Heart left ventricle (tissue), 13 donors: Measurements from ENCODE around the gene ABTB1.

Source experiments
- POLR2A ChIP-seq, 2 donors: fragments of 450-650 bp; IDR thresholded peaks; one replicate each; pipeline ENCODE4 v1.6.1; 2017; ENCODE audit warnings: antibody characterized with exemption in 2 of 2, mild to moderate bottlenecking in 2 of 2, moderate library complexity in 2 of 2
- TF ChIP-seq, protein P1 (sequence below), 12 donors: fragments of 200-600 bp; sonication (generic) in 4 of 12; IDR thresholded peaks; one replicate each; pipeline versions ENCODE4 v1.5.0 to v1.8.0; 2018 to 2022; ENCODE audit warnings: antibody characterized with exemption in 12 of 12, mild to moderate bottlenecking in 5 of 12
- donor health status: ischemic (EF 13 %, LVEDD 7.1; RV severe dilation, severe dysfunction).
- donor health status: DM: no; HTN: yes; CAD: no.
- donor health status: DM: no; HTN: no; CAD: no.
- donor health status: ischemic (EF 25% LVEDD 6.9; RV normal size, moderate dysfunction).
- donor health status: ischemic (EF 25% LVEDD 5.7; RV mildly dilated, moderate dysfunction).
- donor health status: ischemic (EF 35%, LVEDD 5.7; RV mildly dilated, moderate dysfunction).
- donor health status: nonischemic (EF 11% LVEDD 7.7; RV severe dilation, severe dysfunction).
- donor health status: DM: yes; HTN: yes; CAD: no.
- donor health status: PGD.
- donor health status: ischemic (EF 29% LVEDD 5.4; RV normal size, mild dysfunction).
- donor health status: nonischemic (EF 23%, LVEDD 6.1; RV moderate dilation, normal function).

DNA sequence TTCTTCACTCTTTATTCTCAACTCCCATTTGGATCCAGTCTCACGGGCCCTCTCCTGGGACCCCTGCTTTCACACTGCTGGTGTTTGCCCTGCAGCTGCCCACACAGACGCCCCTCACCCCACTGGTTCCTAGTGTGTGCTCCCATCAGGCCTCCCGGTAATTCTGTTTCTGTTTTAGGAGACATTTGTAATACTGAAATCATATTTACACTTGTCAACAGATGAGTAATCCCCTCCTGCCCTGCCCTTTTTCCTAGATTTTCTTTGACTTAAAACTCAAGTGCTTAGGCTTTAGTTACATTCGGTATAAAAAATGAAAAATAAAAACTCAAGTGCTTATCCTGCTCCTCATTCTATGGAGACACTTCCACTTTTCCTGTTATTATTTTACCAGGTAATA, 18.4 kb upstream of the ABTB1 start:
- TF ChIP-seq, protein P1, sequence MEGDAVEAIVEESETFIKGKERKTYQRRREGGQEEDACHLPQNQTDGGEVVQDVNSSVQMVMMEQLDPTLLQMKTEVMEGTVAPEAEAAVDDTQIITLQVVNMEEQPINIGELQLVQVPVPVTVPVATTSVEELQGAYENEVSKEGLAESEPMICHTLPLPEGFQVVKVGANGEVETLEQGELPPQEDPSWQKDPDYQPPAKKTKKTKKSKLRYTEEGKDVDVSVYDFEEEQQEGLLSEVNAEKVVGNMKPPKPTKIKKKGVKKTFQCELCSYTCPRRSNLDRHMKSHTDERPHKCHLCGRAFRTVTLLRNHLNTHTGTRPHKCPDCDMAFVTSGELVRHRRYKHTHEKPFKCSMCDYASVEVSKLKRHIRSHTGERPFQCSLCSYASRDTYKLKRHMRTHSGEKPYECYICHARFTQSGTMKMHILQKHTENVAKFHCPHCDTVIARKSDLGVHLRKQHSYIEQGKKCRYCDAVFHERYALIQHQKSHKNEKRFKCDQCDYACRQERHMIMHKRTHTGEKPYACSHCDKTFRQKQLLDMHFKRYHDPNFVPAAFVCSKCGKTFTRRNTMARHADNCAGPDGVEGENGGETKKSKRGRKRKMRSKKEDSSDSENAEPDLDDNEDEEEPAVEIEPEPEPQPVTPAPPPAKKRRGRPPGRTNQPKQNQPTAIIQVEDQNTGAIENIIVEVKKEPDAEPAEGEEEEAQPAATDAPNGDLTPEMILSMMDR (IDR thresholded peaks at IDR 0.05): no peak
- TF ChIP-seq POLR2A (IDR thresholded peaks at IDR 0.05): no peak
